Liver (tissue), 9 donors: ENCODE data around the gene ZSCAN25. TPM values are rescaled to one million over a fixed set of nuclear protein-coding genes. Genes with fewer than 3 reads are reported as not detected.

Source experiments
- DNase-seq: peaks from one replicate; pipeline ENCODE4 v3.0.0-alpha.2; 2017; ENCODE audit warnings: low spot score
- H3K27ac ChIP-seq, 2 donors: one replicate each; pipeline ENCODE4 v1.7.0; 2013; ENCODE audit warnings: inconsistent platforms in 2 of 2, low read length in 2 of 2, control low read depth in 1 of 2, low read depth in 1 of 2, mild to moderate bottlenecking in 1 of 2
- H3K27me3 ChIP-seq, 4 donors: one replicate each; pipeline versions ENCODE4 v1.6.1 to v1.7.0; 2013; ENCODE audit warnings: low read length in 3 of 4, inconsistent platforms in 1 of 4, mild to moderate bottlenecking in 1 of 4, moderate library complexity in 1 of 4; ENCODE audit not compliant: control insufficient read depth in 4 of 4, insufficient read depth in 4 of 4
- H3K36me3 ChIP-seq, 4 donors: one replicate each; pipeline versions ENCODE4 v1.6.1 to v1.7.0; 2013; ENCODE audit warnings: low read length in 3 of 4, mild to moderate bottlenecking in 3 of 4, low read depth in 1 of 4, moderate library complexity in 1 of 4; ENCODE audit not compliant: control insufficient read depth in 4 of 4, insufficient read depth in 3 of 4
- H3K4me1 ChIP-seq, 4 donors: one replicate each; pipeline versions ENCODE4 v1.6.1 to v1.7.0; 2013; ENCODE audit warnings: low read length in 3 of 4, mild to moderate bottlenecking in 3 of 4, moderate library complexity in 1 of 4; ENCODE audit not compliant: control insufficient read depth in 4 of 4, insufficient read depth in 4 of 4
- H3K4me3 ChIP-seq, 3 donors: one replicate each; pipeline versions ENCODE4 v1.6.1 to v1.7.0; 2013; ENCODE audit warnings: low read length in 3 of 3, control low read depth in 1 of 3, low read depth in 1 of 3, mild to moderate bottlenecking in 1 of 3
- H3K9ac ChIP-seq, 2 donors: one replicate each; pipeline ENCODE4 v1.7.0; 2013; ENCODE audit warnings: low read length in 2 of 2, mild to moderate bottlenecking in 2 of 2, moderate library complexity in 2 of 2, control low read depth in 1 of 2, low read depth in 1 of 2
- H3K9me3 ChIP-seq, 4 donors: one replicate each; pipeline versions ENCODE4 v1.6.1 to v1.7.0; 2013; ENCODE audit warnings: low read length in 3 of 4; ENCODE audit not compliant: control insufficient read depth in 4 of 4
- ATF3 ChIP-seq: IDR thresholded peaks from 2 replicates; pipeline ENCODE4 v1.6.1; 2016; ENCODE audit warnings: antibody characterized with exemption
- EGR1 ChIP-seq, 2 donors: IDR thresholded peaks; 2 replicates each; pipeline ENCODE4 v1.6.1; 2016 to 2018; ENCODE audit warnings: antibody characterized with exemption in 2 of 2, low read depth in 2 of 2
- FOXA2 ChIP-seq: IDR thresholded peaks from 2 replicates; pipeline ENCODE4 v1.6.1; 2016; ENCODE audit warnings: antibody characterized with exemption
- GABPA ChIP-seq, 2 donors: IDR thresholded peaks in 1 of 2; conservative IDR thresholded peaks in 1 of 2; 2 replicates each; pipeline ENCODE4 v1.6.1; 2016; ENCODE audit warnings: antibody characterized with exemption in 2 of 2, mild to moderate bottlenecking in 1 of 2, moderate library complexity in 1 of 2
- HNF4A ChIP-seq, 2 donors: conservative IDR thresholded peaks; 2 replicates each; pipeline ENCODE4 v1.6.1; 2016; ENCODE audit warnings: antibody characterized with exemption in 2 of 2, mild to moderate bottlenecking in 2 of 2
- HNF4G ChIP-seq: IDR thresholded peaks from 2 replicates; pipeline ENCODE4 v1.6.1; 2016; ENCODE audit warnings: antibody characterized with exemption
- JUND ChIP-seq, 2 donors: IDR thresholded peaks; 2 replicates each; pipeline ENCODE4 v1.6.1; 2016; ENCODE audit warnings: antibody characterized with exemption in 2 of 2
- RAD21 ChIP-seq, 2 donors: IDR thresholded peaks; 2 replicates each; pipeline ENCODE4 v1.6.1; 2016; ENCODE audit warnings: antibody characterized with exemption in 2 of 2, mild to moderate bottlenecking in 2 of 2
- REST ChIP-seq: IDR thresholded peaks from 2 replicates; pipeline ENCODE4 v1.6.1; 2016; ENCODE audit warnings: antibody characterized with exemption, mild to moderate bottlenecking
- RXRA ChIP-seq, 2 donors: IDR thresholded peaks; 2 replicates each; pipeline ENCODE4 v1.6.1; 2017 to 2018; ENCODE audit warnings: antibody characterized with exemption in 2 of 2, mild to moderate bottlenecking in 1 of 2
- SP1 ChIP-seq: IDR thresholded peaks from 2 replicates; pipeline ENCODE4 v1.6.1; 2018; ENCODE audit warnings: antibody characterized with exemption, mild to moderate bottlenecking
- TAF1 ChIP-seq: conservative IDR thresholded peaks from 2 replicates; pipeline ENCODE4 v1.6.1; 2016; ENCODE audit warnings: antibody characterized with exemption, mild to moderate bottlenecking
- YY1 ChIP-seq: IDR thresholded peaks from 2 replicates; pipeline ENCODE4 v1.6.1; 2016; ENCODE audit warnings: antibody characterized with exemption, mild to moderate bottlenecking
- WGBS: extraction: QIAGEN DNeasy Blood & Tissue Kit; methylation state at CpG from one replicate; pipeline ENCODE4 v1.1.7; 2013; 5-methylcytosine and 5-hydroxymethylcytosine counted together
- polyA plus RNA-seq, 2 donors: library from polyadenylated mRNA; stranded (reverse) in 1 of 2; unstranded in 1 of 2; fragments of 200-250 nt in 1 of 2; fragments of >200 nt in 1 of 2; fragmentation: Nextera tagmentation in 1 of 2; extraction: Ambion mirVana in 1 of 2; gene quantifications; one replicate each; pipeline versions ENCODE4 v1.2.1 to v1.2.3, GENCODE V29; 2013 to 2015
- total RNA-seq, 2 donors: library from RNA; depleted of rRNA; stranded (reverse); fragments of >200 nt; gene quantifications; one replicate each; pipeline ENCODE4 v1.2.3, GENCODE V29; 2014
- TF ChIP-seq, protein P1 (sequence below): IDR thresholded peaks from 2 replicates; pipeline ENCODE4 v1.6.1; 2016; ENCODE audit warnings: antibody characterized with exemption
- donor health status: healthy.
- donor health status: healthy.
- donor health status: healthy.
- donor health status: healthy.
- donor health status: healthy.

ZSCAN25 gene
- total and polyA plus RNA-seq, 4 donors: 2.3 to 11.0 (median 5.9) TPM

DNA sequence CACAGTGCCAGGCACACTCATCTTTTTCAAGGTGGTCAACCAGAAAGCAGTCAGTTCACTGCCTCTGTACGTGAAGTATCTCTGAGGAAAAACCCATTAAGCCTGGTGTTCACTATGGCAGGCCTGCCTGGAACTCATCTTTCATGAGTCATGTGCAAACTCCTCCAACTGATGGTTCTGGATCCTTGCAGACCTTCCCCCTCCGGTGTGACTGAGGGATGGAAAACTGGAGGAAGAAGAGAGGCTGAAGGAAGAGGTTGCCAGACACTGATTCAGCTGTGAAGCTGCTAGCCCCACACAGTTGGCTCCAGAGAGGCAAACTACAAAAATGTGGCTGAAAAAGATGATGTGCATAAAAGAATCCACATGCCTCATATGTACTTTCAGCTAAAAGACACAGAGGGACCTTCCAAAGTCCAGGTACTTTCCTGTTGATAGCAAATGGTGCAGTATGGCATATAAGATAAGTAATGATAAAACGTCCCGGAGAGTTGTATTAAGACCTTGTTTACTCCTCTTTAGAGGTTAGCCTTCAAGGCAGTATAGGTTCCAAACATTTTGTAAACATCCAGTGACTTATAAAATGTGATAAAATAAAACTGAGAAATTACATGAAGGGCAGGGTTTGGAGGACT lies 60.4 kb downstream of the ZSCAN25 start (continued):
- TF ChIP-seq ATF3 (peak; percentile 32), RAD21 (IDR thresholded peaks at IDR 0.05) (no peak), SP1 (no peak), TAF1 (no peak), HNF4A (conservative IDR thresholded peaks at IDR 0.05) (no peak)

GRCh38 chr7:99677648-99678045 lies 60.9 kb downstream of the ZSCAN25 start:
- Histone ChIP-seq H3K36me3 (peaks cover 5 to 53% (median 35%) of the 10 kb centered on the region in 4 donors), H3K4me3 (peak overlapping the region; percentile 58 to 95 (median 74)), H3K9ac (peak overlapping the region; percentile 83 to 97), H3K27ac (peak overlapping the region; percentile 79 to 89), H3K27me3 (no peaks in the 10 kb centered on the region), H3K9me3 (no peaks in the 10 kb centered on the region), H3K4me1 (peaks cover 0 to 24% (median 6%) of the 10 kb centered on the region in 4 donors)
- 36% methylated on average over 2 of the region's 2 CpGs for WGBS
- TF ChIP-seq RAD21 (IDR thresholded peaks at IDR 0.05) (peak in 1 of 2 donors; percentile 11), SP1 (peak; percentile 26), GABPA (IDR thresholded peaks at IDR 0.05 in 1 of 2, conservative IDR thresholded peaks at IDR 0.05 in 1 of 2) (no peak), REST (no peak), HNF4A (conservative IDR thresholded peaks at IDR 0.05) (peak; percentile 24 to 50), FOXA2 (no peak), HNF4G (no peak), RXRA (IDR thresholded peaks at IDR 0.05) (peak; percentile 82 to 87), YY1 (no peak), TAF1 (no peak), EGR1 (IDR thresholded peaks at IDR 0.05; ENCODE audit: low read depth in 2 of 2) (no peak), JUND (IDR thresholded peaks at IDR 0.05) (peak in 1 of 2 donors; percentile 37), ATF3 (peak; percentile 11)
- TF ChIP-seq, protein P1, sequence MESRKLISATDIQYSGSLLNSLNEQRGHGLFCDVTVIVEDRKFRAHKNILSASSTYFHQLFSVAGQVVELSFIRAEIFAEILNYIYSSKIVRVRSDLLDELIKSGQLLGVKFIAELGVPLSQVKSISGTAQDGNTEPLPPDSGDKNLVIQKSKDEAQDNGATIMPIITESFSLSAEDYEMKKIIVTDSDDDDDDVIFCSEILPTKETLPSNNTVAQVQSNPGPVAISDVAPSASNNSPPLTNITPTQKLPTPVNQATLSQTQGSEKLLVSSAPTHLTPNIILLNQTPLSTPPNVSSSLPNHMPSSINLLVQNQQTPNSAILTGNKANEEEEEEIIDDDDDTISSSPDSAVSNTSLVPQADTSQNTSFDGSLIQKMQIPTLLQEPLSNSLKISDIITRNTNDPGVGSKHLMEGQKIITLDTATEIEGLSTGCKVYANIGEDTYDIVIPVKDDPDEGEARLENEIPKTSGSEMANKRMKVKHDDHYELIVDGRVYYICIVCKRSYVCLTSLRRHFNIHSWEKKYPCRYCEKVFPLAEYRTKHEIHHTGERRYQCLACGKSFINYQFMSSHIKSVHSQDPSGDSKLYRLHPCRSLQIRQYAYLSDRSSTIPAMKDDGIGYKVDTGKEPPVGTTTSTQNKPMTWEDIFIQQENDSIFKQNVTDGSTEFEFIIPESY: no peak
- no peak for DNase-seq

DNA sequence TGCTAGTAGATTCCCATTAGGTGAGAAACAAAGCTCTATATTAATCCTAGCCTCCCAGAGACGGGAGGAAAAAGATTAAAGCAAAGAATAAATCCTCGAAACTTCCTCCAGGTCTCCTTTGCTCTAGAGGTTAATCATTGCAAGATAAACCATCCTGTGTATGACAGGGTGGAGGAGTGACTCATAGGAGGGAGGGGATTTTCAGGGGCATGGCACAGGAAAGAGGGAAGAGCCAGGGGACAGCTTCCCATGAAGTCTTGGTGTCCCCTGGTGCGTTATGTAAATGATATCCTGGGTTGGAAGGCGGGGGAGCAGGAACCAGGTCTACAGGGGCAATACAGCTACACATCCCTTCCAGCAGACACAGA lies 62.3 kb downstream of the ZSCAN25 start:
- Histone ChIP-seq H3K4me3 (peak overlapping the region; percentile 58 to 95 (median 74)), H3K27ac (peak overlapping the region; percentile 79 to 89), H3K27me3 (no peaks in the 10 kb centered on the region), H3K36me3 (peaks cover 5 to 40% (median 23%) of the 10 kb centered on the region in 4 donors), H3K9ac (peak overlapping the region; percentile 83 to 97), H3K9me3 (no peaks in the 10 kb centered on the region), H3K4me1 (peaks cover 0 to 24% (median 6%) of the 10 kb centered on the region in 4 donors)
- no peak for DNase-seq
- 18% methylated on average over 4 of the region's 4 CpGs for WGBS
- TF ChIP-seq FOXA2 (no peak), SP1 (no peak), RAD21 (IDR thresholded peaks at IDR 0.05) (peak; percentile 11 to 49), ATF3 (peak; percentile 41), TAF1 (no peak), EGR1 (IDR thresholded peaks at IDR 0.05; ENCODE audit: low read depth in 2 of 2) (peak in 1 of 2 donors; percentile 5), JUND (IDR thresholded peaks at IDR 0.05) (peak; percentile 80 to 81)
